NOMO-1 treated with dmso at 0.1 percent for 144 hours (cell line): ENCODE measurements around the gene PSMG1.

Experiments used
- DNase-seq: peaks from one replicate; lab custom pipeline; 2025; ENCODE audit not compliant: unreplicated experiment; lab: John Stamatoyannopoulos, UW

PSMG1 gene

DNA sequence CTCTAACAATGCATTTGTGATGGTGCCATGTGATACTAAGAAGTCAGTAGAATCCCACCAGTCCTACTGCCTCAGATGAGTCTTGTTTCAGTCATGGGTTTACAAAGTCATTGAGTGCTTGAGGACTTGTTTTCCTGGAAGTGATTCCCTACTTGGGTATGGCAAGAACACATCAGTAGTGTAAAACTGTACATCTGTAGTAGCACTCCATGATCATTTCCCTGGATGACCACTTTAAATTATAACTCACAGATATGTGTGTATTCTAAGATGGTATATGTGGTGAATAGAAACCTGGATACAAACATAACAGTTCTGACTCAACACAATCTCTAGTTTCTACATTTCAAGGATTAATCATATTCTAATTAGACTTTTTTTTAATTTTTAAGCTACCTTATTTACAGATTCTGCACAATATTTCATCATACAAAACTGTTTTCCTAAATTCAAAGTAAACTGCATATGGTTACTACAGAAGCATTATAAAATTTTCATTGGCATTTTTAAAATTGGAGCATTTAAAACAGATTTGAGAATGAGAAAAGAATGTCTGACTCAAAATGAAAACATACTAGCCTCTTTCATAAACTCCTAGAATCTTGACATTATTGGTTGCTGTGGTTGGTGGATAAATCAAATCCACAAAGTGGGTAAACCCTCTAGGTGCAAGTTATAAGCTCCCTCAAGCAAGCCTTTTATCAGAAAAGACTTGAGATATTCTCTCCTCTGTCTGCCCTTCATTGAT, 6.8 kb upstream of the PSMG1 start:
- no peak for DNase-seq

DNA sequence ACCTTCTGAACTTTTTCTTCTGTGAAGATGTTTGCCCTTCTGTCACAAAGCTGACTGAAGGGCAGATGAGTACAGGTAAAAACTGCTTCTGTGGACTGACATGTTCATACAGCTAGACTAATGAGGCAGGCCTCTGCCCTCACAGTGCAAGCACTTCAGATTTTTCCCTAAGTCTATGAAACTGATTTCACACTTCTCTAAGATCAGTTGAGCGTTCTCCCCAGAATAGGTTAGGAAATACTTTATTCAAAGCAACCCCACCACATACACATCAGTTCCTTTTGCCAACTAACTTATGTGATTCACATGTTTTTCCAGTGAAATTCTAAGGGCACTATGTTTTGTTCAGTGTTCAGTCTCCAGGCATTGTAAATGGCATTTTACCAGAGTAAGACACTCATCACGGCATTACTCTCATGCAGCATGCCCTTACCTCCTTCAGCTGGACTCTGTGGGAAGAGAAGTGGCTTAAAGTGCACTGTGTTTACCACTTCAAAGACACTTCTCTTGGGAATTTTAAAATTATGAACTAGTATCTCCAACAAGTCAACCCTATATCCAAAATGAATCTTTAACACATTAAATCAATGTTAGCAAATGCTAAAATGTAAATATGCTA, 5.4 kb upstream of the PSMG1 start:
- DNase-seq: no peak

DNA sequence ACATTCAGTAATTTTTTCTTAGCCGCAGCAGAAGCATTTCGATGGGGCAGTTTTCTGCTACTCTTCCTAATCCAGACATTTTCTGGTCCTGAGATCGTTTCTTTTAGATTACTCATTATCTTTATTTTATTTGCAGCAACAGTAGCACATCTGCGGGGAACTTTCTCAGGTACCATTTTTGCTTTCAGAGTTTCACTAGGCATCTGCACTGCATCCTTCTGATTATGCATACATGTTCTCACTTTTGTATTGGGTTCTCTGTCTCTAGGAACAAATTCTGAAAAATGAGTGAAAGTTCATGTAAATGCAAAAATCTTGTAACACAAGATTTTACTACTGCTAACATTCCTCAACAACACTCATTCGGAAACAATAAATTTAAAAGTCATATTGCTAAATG, 3.9 kb upstream of the PSMG1 start:
- no peak for DNase-seq

DNA sequence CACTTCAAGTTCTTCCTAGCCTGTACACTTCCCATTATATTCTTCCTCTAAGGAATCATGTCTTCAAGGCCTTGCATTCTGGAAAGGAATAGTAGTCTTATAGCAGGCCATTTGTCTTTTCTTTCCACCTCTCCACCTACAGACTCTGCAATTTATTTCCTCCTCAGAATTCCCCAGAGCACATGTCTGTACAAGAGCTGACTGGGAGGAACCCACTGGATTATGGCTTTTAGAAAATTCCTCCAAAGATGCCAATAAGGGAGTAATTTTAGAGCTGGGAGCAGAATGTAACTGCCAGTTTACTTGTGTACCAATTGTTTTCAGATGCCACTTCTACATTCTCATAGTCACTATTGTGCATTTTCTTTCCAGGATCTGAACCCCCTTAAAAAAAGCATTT, 3.4 kb upstream of the PSMG1 start:
- DNase-seq: no peak

DNA sequence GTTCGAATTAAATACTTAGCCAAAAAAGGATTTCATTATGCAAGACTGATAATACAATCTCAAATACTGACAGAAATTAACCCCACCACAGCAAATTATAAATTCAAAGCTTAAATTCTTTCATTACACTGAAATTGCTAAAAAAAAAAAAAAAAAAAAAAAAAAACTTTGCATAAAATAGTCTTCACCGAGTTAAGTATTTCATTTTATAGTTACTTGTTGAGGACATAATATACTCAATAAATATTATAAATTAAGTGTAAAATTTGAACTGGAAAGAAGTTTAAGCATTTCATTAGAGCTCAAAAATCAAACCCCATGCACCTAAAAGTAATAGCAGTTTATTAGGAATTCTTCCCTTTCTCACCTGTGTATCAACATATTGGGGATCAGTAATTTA, 1.9 kb upstream of the PSMG1 start:
- DNase-seq: no peak

DNA sequence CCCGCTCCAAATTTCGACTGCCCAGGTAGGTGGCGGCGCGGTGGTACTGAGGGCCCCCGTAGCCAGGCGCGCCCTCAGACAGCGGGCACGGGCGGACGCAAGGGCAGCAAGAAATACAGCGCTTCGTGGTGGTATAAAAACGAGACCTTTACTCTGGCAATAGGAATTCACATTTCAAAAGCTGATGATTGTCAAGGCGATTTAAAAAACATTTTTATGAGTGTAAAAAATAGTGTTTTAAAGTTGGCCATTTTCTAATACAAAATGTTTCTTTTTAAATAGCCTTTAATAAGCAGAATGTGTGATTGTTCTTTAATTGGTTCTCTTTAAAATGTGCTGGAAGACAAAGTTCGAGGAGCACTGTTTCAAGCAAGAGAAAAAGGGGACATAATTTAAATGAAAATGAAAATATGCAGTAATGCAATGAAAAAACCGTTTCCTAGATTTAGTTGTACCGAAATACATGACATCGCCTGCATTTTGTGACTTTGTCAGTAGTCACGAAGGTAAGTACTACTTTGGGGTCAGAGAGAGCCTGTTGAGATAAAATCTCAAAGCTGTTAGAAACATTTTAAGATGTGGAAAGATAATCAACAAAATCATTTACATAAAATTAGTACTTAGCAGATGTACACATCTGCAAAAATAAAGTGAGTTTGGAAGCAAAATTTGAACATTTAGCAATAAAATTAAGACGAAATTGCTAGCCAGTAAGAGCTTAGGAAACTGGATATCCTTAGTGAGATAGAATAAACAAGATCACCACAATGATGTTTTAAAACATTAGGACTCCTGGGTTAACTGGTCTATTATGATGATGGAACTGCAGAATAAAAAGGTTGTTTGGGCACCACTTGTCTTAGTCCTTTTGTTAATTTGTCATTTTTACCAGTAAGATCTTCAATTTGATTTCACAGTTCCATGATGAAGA, 1.1 kb upstream of the PSMG1 start:
- DNase-seq: no peak

DNA sequence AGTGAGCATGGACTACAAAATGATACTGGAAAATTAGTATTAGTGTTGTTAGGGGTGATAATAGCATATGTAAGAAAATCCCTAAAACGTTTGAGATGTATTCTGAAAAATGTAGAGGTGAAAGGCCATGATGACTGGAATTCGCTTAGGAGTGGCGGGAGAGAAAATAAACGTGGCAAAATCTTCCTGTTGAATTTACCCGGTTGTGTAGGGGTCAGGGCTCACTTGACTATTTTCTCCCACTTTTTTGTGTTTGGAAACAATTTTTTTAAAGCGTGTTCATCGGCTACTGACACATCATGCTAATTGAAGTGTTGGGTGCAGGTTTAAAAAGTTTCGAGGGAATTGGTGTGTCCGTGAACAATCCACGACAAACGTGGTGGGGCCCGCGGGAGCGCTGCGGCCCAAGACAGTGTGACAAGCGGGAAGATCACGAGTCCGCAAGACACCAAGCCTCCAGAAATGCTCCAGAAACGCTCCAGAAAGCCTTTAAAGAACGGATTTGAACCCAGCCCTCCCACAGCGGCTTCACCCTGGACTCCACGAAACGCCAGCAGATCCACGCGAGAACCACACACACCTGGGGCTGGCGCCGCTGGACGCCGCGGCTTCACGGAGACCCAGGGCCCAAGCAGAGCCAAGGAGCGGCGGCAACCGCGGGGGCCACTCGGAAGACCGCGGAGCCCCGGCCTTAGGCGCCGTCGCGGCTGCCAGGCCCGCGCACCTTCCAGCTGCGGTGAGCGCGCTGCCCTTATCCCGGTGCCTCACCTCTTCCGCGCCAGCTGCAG, 573 bp downstream of the PSMG1 start:
- DNase-seq: no peak

DNA sequence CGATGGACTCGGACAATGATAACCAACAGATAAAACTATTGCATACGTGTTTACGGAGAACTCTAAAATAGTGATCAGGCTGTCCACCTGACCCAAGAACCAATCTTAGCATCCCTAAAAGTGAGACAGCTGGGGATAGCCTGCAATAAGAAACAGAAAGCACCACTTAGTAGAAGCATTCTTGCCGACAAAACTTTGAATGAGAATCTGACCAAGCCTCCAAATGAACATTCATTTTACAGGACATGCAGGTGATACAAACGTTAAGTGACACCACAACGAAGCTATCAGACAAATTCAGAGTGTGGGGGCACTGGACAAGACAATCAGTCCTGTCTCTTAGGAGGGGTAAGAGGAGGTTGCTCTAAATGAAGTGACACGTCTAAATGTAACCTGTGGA, 1.2 kb downstream of the PSMG1 start:
- DNase-seq: no peak

DNA sequence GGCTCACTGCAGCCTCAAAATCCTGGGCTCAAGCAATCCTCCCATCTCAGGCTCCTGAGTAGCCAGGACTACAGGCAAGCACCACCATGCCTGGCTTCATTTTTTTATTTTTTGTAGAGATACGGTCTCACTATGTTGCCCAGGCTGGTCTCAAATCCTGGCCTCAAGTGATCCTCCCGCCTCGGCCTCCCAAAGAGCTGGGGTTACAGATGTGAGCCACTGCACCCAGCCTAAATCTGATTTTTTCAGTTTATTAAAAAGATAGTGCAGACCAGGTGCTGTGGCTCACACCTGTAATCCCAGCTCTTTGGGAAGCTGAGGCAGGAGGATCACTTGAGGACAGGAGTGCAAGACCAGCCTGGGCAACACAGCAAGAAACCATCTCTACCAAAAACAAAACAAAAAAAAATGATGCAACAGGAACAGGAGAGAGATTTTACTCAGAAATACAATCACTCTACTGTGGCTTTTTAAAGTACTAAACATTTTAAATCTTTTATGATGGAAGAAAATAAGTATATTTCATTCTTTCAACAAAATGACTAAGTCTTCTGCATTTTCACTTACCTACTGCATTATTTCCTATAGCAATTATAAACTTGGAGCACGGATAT, 1.9 kb downstream of the PSMG1 start:
- DNase-seq: no peak

DNA sequence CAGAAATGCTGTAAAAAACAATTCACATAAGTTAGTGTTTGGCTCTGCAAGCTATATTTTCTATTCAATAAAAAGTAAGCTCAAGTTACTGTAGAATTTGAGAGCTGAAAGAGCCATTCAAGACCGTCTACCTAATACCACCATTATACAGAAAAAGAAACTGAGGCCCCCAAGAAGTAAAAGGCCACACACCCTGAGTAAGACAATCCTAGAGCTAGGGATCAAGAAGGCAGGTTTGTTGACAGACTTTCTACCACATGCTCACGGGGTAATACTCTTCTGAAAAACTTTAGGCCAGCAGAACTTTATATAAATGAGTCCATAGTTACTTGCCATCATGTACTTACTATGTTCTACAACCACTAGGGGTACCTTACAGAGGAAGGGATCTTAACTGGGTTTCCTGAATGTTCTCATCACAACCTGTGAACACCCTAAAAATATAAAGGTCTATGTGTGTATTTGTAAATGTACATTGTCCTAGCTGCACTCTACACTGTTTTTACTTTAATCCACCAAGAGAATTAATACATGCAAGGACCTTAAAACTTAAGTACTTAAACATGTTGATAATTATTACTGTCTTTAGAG, 2.7 kb downstream of the PSMG1 start:
- no peak for DNase-seq

DNA sequence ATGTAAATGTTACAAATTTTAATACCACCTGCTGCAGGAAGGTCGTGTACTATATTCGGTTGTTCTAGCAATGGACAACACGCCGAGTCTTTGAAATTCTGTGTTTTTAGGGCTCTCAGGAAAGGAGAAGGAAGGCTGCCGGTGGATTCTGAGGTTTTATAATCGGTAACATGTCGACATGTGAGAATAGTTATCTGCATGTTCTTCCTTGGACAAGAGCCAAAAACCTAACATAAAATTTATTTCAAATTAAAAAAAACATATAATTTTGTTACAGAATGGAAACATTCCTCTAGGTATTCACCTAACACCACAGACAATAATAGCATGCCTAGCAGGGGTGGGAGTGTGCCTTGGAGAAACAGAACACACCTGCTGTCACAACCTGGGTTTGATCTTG, 4.8 kb downstream of the PSMG1 start:
- DNase-seq: no peak

DNA sequence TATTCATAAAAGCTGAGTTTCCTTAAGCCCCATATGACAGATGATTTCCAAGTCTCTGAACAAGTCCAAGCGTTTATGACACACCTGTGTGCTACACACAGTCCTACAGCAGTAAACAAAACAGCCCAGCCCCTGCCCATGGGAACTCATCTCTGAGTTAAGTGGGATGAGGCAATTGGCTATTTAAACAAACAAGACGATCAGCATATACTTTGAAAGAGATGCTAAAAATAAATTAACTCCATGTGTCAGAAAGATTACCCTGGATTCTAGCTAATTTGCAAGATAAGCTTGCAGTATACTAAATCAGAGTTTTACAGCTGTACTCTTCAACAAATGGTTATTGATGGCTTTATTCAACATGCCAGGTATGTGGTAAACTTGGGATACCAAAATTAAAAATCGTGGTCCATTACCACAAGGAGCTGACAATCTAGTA, 7.0 kb downstream of the PSMG1 start:
- DNase-seq: no peak

DNA sequence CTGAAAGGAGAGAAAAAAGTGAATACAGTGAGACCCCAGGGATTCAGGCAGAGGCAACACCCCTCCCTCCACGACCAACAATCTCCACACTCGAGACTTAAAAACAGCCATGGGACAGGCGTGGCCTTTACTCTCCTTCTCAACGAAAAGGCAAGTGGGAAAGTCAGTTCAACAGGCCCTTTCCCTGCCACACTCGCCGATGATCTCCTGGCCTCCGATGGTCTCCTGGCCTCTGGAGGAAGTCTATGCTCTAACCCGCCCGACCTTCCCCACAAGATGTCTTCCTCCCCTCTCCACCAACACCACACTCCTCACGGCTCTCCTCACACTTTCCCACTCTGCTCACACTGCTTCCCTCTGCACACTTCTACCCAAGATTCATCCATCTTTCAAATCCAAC, 7.6 kb downstream of the PSMG1 start:
- DNase-seq: no peak

DNA sequence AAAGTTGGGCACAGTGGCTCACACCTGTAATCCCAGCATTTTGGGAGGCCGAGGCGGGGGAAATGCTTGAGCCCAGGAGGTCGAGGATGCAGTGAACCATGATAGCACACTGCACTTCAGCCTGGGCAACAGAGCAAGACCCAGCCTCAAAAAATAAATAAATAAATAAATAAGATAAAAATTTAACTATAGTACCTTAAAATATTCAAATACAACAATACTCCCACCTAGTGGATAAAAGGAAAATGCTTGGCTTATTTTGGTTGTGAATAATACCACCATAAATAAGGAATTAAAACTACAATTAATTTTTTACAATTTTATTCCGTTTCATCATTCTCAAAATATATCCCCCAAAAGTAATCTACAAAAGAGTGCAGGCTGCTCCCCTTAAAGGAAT, 8.1 kb downstream of the PSMG1 start:
- DNase-seq: no peak

DNA sequence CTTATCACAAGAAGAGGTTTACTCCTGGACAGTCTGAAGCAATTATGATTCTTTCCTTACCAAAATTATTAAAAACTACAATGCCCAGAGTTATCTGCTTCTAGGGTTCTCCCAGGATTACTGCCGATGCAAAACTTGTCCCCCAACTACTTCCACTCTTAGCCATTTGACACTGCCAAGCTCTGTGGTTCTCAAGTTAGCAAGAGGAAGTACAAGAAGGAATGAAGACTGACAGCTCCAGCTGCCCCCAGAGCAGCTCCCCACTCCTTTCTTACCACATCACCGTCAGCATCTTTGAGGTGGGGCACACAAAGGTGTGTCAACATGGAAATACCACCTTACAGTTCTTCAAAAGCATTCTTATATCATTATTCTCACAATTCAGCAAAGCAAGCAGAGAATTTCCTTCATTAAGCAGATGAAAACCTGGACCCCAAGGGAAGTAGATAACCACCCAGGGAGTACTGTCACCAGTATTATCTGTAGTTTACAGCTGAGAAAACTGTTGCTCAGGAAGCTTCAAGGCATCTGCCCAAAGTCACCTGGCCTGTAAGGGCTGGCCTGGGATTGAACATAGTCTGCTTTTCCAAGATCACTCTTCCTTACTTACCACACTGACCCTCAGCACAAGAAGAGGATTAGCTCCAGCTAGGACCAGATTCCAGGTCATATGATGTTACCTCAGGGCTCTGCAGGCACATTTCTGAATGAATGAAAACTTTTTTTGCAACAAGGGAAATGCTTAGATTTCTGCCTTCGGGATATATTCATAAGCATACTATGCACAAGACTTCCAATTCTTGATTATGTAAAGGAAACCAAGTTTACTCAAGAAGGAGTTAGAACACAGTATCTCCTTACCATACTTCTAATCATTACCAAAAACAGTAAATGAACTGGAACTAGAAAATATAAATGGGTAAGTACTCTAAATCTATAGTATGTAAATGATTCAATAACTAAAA, 9.3 kb downstream of the PSMG1 start:
- no peak for DNase-seq

DNA sequence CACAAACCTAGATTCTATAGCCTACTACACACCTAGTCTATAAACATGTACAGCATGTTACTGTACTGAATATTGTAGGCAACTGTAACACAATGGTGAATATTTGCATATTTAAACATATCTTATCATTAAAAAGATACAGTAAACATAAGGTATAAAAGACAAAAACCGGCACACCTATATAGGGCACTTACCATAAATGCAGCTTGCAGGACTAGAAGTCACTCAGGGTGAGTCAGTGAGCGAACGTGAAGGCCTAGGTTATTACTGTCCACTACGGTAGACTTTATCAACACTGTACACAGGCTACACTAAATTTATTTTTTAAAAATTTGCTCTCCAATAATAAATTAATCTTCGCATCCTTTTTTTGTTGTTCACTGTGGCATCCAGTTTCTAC, 13.3 kb downstream of the PSMG1 start:
- DNase-seq: no peak

DNA sequence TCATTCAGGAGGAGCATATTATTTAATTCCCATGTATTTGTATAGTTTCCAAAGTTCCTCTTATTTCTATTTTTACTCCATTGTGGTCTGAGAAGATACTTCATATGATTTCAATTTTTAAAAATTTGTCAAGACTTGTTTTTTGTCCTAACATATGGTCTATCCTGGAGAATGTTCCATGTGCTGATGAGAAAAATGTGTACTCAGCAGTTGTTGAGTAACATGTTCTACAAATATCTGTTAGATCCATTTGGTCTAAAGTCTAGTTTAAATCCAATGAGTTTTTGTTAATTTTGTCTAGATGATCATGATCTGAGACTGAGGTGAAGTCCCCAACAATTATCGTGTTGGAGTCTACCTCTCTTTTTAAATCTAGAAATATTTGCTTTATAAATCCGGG, 14.5 kb downstream of the PSMG1 start:
- DNase-seq: no peak

DNA sequence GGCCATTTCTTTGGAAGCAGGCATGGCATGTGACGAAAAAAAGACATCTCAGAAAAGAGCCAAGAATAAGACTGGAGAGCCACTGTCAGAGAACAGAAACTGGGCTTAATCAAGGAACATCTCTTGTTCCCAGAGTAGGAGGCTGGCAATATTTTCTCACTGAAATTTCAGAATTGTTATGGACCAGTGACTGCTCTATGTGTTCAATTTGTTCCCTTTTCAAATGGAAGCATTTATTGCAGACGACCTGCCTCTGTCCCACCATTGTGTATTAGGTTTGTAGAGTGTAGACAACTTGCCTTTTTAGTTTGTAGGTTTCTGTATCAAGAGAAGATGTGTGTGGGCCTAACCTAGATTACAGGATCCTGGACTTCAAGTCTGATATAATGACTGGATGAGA, 18.7 kb downstream of the PSMG1 start:
- DNase-seq: no peak

DNA sequence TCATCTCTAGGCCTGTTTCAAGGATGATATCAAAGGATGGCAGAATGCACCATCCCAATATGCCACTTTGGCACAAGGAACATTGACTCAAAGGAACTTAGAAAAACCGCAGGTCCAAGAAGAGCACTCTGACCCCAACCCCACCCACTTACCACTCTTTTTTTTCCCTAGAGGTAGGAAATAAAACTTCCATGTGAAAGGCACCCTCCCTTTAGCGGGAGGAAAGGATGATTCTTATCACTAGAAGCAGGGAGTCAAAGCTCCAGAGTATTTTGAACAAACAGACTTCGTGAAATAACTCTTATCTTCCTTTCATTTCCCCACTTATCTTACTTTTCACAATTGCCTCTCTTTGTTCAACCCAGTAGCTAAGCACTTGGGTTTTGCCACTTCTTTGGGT, 22.2 kb downstream of the PSMG1 start:
- no peak for DNase-seq
